ENCODE data around the gene SYTL3. TPM values are rescaled to one million over a fixed set of nuclear protein-coding genes. Genes with fewer than 3 reads are reported as not detected.
"Not testable (repeated sequence)": the region's sequence is repeated elsewhere in the genome, so short reads cannot be mapped to it uniquely, and the experiment has no call there.

The SYTL3 gene
- total RNA-seq, 3 donors from 2014 or later (not counting 1 experiment from before 2014, with no cell fraction given) = 84.1 to 143 (median 89.0) TPM

DNA sequence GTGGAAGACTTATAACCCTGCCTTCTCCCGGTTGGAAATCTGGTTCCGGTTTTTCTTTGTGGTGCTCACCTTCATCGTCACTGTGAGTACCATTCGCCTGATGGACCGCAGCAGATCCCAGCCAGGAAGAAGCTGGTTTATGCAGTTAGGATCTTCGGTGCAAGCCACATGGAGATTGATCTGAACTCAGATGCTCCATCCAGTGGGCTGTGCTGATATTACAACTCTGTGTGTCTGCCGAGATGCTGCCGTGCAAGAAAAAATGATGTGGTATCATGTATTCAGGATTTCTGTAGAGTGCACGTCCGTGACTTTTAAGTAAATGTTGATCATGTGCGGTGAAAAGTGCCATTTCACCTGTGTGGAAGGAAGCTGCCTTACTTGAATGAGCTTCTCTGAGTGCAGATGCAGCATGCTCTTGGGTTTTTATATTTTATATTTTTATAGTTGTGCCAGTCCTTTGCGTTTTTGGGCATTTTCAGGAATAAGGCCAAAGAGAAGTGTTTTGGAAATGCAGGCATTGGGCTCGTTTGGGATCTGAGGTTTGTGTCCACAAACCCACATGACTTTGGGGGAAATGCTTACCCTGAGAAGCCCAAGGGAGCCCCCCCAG, 44.5 kb upstream of the SYTL3 start:
- Mint-ChIP-seq H3K27me3 (ENCODE audit: low read depth in 2 of 2) (no peaks in the 10 kb centered on the region), H3K4me3 (no peak overlapping the region), H3K27ac (peak overlapping the region; percentile 32 to 71)

GRCh38 chr6:158606011-158606410, 43.8 kb upstream of the SYTL3 start:
- DNase-seq; H3K27me3 ChIP-seq (ENCODE audit: control insufficient read depth, insufficient read depth, low read length); H3K9me3 Mint-ChIP-seq; H3K27me3 Mint-ChIP-seq (ENCODE audit: low read depth in 2 of 2); ATAC-seq; H3K4me3 Mint-ChIP-seq; H3K4me3 ChIP-seq (ENCODE audit: low read length); H3K4me1 ChIP-seq (ENCODE audit: control insufficient read depth, insufficient read depth, low read length); H3K9me3 ChIP-seq (ENCODE audit: control insufficient read depth, insufficient read depth, low read length); intact Hi-C loops (cut with micrococcal nuclease); H3K27ac ChIP-seq (ENCODE audit: low read length): not testable (repeated sequence)
- WGBS (ENCODE audit: insufficient coverage) = 81% methylated on average over 15 of the region's 15 CpGs
- H3K36me3 Mint-ChIP-seq = peaks cover 13% of the 10 kb centered on the region
- H3K4me1 Mint-ChIP-seq = peaks cover 23% of the 10 kb centered on the region in 2 donors
- H3K36me3 ChIP-seq (ENCODE audit: control insufficient read depth, insufficient read depth, low read length) = peaks cover 66% of the 10 kb centered on the region
- peak overlapping the region in 1 of 2 donors; percentile 71 for H3K27ac Mint-ChIP-seq

More for the DNA sequence above, 44.5 kb upstream of the SYTL3 start:
- Mint-ChIP-seq H3K4me1 (peaks cover 23% of the 10 kb centered on the region in 2 donors), H3K36me3 (peaks cover 13% of the 10 kb centered on the region), H3K9me3 (no peaks in the 10 kb centered on the region)
- ATAC-seq (peak; percentile 68 to 92 (median 84)), DNase-seq (peak; percentile 41 to 77)
- H3K4me3 ChIP-seq (ENCODE audit: low read length) = no peak overlapping the region
- 62% methylated on average over 13 of the region's 13 CpGs for WGBS (ENCODE audit: insufficient coverage)
- no peaks in the 10 kb centered on the region for H3K27me3 ChIP-seq (ENCODE audit: control insufficient read depth, insufficient read depth, low read length)
- H3K9me3 ChIP-seq (ENCODE audit: control insufficient read depth, insufficient read depth, low read length) = no peaks in the 10 kb centered on the region
- intact Hi-C loops (cut with micrococcal nuclease) = loop anchor here (1.0 kb wide), 1 partner anchor 391 kb away; no protein-coding TSS in a partner anchor
- TF ChIP-seq, protein P1, sequence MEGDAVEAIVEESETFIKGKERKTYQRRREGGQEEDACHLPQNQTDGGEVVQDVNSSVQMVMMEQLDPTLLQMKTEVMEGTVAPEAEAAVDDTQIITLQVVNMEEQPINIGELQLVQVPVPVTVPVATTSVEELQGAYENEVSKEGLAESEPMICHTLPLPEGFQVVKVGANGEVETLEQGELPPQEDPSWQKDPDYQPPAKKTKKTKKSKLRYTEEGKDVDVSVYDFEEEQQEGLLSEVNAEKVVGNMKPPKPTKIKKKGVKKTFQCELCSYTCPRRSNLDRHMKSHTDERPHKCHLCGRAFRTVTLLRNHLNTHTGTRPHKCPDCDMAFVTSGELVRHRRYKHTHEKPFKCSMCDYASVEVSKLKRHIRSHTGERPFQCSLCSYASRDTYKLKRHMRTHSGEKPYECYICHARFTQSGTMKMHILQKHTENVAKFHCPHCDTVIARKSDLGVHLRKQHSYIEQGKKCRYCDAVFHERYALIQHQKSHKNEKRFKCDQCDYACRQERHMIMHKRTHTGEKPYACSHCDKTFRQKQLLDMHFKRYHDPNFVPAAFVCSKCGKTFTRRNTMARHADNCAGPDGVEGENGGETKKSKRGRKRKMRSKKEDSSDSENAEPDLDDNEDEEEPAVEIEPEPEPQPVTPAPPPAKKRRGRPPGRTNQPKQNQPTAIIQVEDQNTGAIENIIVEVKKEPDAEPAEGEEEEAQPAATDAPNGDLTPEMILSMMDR (IDR thresholded peaks at IDR 0.05) = peak; percentile 71
- peaks cover 59% of the 10 kb centered on the region for H3K36me3 ChIP-seq (ENCODE audit: control insufficient read depth, insufficient read depth, low read length)
- H3K27ac ChIP-seq (ENCODE audit: low read length) = no peak overlapping the region
- H3K4me1 ChIP-seq (ENCODE audit: control insufficient read depth, insufficient read depth, low read length) = no peaks in the 10 kb centered on the region

DNA sequence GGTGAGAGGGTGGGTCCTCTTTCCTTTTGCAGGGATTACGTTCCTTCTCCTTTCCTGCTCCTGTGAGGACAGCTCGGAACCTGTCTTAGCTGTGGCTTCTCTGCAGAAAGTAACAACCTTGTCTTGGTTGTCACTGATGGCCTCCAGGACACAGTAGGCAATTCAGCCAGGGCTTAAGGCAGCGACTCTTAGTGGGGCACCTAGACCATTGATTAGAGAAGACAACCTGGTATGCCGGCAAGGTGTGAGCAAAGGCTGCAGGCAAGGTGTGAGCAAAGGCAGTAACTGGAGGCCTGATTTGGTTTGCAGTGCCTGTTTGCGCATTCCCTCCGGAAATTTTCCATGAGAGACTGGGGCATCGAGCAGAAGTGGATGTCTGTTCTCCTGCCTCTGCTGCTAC, 42.9 kb upstream of the SYTL3 start:
- intact Hi-C loops (cut with micrococcal nuclease) = no loop called here
- no peak overlapping the region for H3K4me3 Mint-ChIP-seq
- peak overlapping the region in 1 of 2 donors; percentile 71 for H3K27ac Mint-ChIP-seq

GRCh38 chr6:158607411-158608170, 42.3 kb upstream of the SYTL3 start:
- Histone ChIP-seq H3K4me3 (ENCODE audit: low read length) (no peak overlapping the region), H3K27ac (ENCODE audit: low read length) (no peak overlapping the region), H3K36me3 (ENCODE audit: control insufficient read depth, insufficient read depth, low read length) (peaks cover 69% of the 10 kb centered on the region), H3K9me3 (ENCODE audit: control insufficient read depth, insufficient read depth, low read length) (no peaks in the 10 kb centered on the region), H3K4me1 (ENCODE audit: control insufficient read depth, insufficient read depth, low read length) (no peaks in the 10 kb centered on the region), H3K27me3 (ENCODE audit: control insufficient read depth, insufficient read depth, low read length) (no peaks in the 10 kb centered on the region)
- H3K36me3 Mint-ChIP-seq = peaks cover 13% of the 10 kb centered on the region
- no peaks in the 10 kb centered on the region for H3K9me3 Mint-ChIP-seq
- 97% methylated on average over 14 of the region's 14 CpGs for WGBS (ENCODE audit: insufficient coverage)
- H3K27ac Mint-ChIP-seq = no peak overlapping the region
- H3K27me3 Mint-ChIP-seq (ENCODE audit: low read depth in 2 of 2) = no peaks in the 10 kb centered on the region
- H3K4me3 Mint-ChIP-seq = no peak overlapping the region
- peaks cover 23 to 30% of the 10 kb centered on the region in 2 donors for H3K4me1 Mint-ChIP-seq
- TF ChIP-seq, protein P1 (IDR thresholded peaks at IDR 0.05) = no peak
- intact Hi-C loops (cut with micrococcal nuclease) = no loop called here
- DNase-seq = no peak
- no peak for ATAC-seq

More for the DNA sequence above, 42.9 kb upstream of the SYTL3 start:
- H3K27ac ChIP-seq (ENCODE audit: low read length) = no peak overlapping the region
- Mint-ChIP-seq H3K36me3 (peaks cover 13% of the 10 kb centered on the region), H3K27me3 (ENCODE audit: low read depth in 2 of 2) (no peaks in the 10 kb centered on the region), H3K4me1 (peaks cover 23 to 30% of the 10 kb centered on the region in 2 donors), H3K9me3 (no peaks in the 10 kb centered on the region)
- H3K36me3 ChIP-seq (ENCODE audit: control insufficient read depth, insufficient read depth, low read length) = peaks cover 69% of the 10 kb centered on the region
- TF ChIP-seq, protein P1 (IDR thresholded peaks at IDR 0.05) = no peak
- ATAC-seq (no peak), DNase-seq (no peak)
- H3K27me3 ChIP-seq (ENCODE audit: control insufficient read depth, insufficient read depth, low read length) = no peaks in the 10 kb centered on the region
- WGBS (ENCODE audit: insufficient coverage) = 99% methylated on average over 7 of the region's 7 CpGs
- H3K9me3 ChIP-seq (ENCODE audit: control insufficient read depth, insufficient read depth, low read length) = no peaks in the 10 kb centered on the region
- H3K4me3 ChIP-seq (ENCODE audit: low read length) = no peak overlapping the region
- no peaks in the 10 kb centered on the region for H3K4me1 ChIP-seq (ENCODE audit: control insufficient read depth, insufficient read depth, low read length)
